H9 (cell line): ENCODE data around the gene EVC. TPM values are rescaled to one million over a fixed set of nuclear protein-coding genes. Genes with fewer than 3 reads are reported as not detected.

ENCODE experiments used
- DNase-seq: peaks from one replicate; pipeline ENCODE4 v3.0.0-alpha.2; 2017
- H2AFZ ChIP-seq: one replicate; pipeline ENCODE4 v1.6.1; 2013; ENCODE audit warnings: mild to moderate bottlenecking, low read length, control low read depth, moderate library complexity
- H2AK5ac ChIP-seq: 2 replicates; pipeline ENCODE4 v1.6.1; 2013; ENCODE audit warnings: low read length, control low read depth, mixed read lengths; ENCODE audit not compliant: insufficient read length
- H2BK120ac ChIP-seq: one replicate; pipeline ENCODE4 v1.6.1; 2013; ENCODE audit warnings: low read depth, mild to moderate bottlenecking, low read length, control low read depth, inconsistent platforms; ENCODE audit not compliant: poor library complexity, severe bottlenecking
- H2BK12ac ChIP-seq: 2 replicates; pipeline ENCODE4 v1.6.1; 2013; ENCODE audit warnings: low read length, control low read depth, mixed read lengths, low read depth; ENCODE audit not compliant: insufficient read length
- H2BK15ac ChIP-seq: 2 replicates; pipeline ENCODE4 v1.6.1; 2013; ENCODE audit warnings: low read depth, low read length, control low read depth
- H2BK20ac ChIP-seq: one replicate; pipeline ENCODE4 v1.6.1; 2013; ENCODE audit warnings: low read depth, mild to moderate bottlenecking, low read length, control low read depth, inconsistent platforms; ENCODE audit not compliant: poor library complexity, severe bottlenecking
- H2BK5ac ChIP-seq: 2 replicates; pipeline ENCODE4 v1.6.1; 2013; ENCODE audit warnings: low read length, control low read depth, mixed read lengths; ENCODE audit not compliant: insufficient read length
- H3K14ac ChIP-seq: 2 replicates; pipeline ENCODE4 v1.6.1; 2013; ENCODE audit warnings: low read length, control low read depth; ENCODE audit not compliant: insufficient read depth
- H3K18ac ChIP-seq: 2 replicates; pipeline ENCODE4 v1.6.1; 2013; ENCODE audit warnings: low read depth, mild to moderate bottlenecking, mixed read lengths, low read length, control low read depth; ENCODE audit not compliant: insufficient read length
- H3K23ac ChIP-seq: 2 replicates; pipeline ENCODE4 v1.6.1; 2013; ENCODE audit warnings: low read length, control low read depth, mixed read lengths, low read depth; ENCODE audit not compliant: insufficient read length
- H3K23me2 ChIP-seq: 2 replicates; pipeline ENCODE4 v1.6.1; 2013; ENCODE audit warnings: low read depth, mild to moderate bottlenecking, mixed read lengths, low read length, control low read depth; ENCODE audit not compliant: insufficient read length, poor library complexity, severe bottlenecking
- H3K27ac ChIP-seq: 2 replicates; pipeline ENCODE4 v1.5.1; 2013; ENCODE audit warnings: low read length, control low read depth, mixed read lengths, low read depth; ENCODE audit not compliant: insufficient read length
- H3K27me3 ChIP-seq: 2 replicates; pipeline ENCODE4 v1.6.1; 2013; ENCODE audit warnings: low read length, control low read depth, inconsistent platforms; ENCODE audit not compliant: insufficient read depth
- H3K4ac ChIP-seq: 2 replicates; pipeline ENCODE4 v1.6.1; 2013; ENCODE audit warnings: low read depth, mild to moderate bottlenecking, control low read depth, inconsistent platforms, low read length, moderate library complexity
- H3K4me1 ChIP-seq: 2 replicates; pipeline ENCODE4 v1.6.1; 2013; ENCODE audit warnings: low read length, control low read depth, inconsistent platforms; ENCODE audit not compliant: insufficient read depth
- H3K4me2 ChIP-seq: 2 replicates; pipeline ENCODE4 v1.6.1; 2013; ENCODE audit warnings: low read length, control low read depth, mixed read lengths; ENCODE audit not compliant: insufficient read length, insufficient read depth
- H3K56ac ChIP-seq: 2 replicates; pipeline ENCODE4 v1.6.1; 2013; ENCODE audit warnings: low read depth, mild to moderate bottlenecking, mixed read lengths, low read length, control low read depth; ENCODE audit not compliant: insufficient read length
- H3K79me1 ChIP-seq: 2 replicates; pipeline ENCODE4 v1.6.1; 2013; ENCODE audit warnings: low read depth, mild to moderate bottlenecking, moderate library complexity, low read length, control low read depth, inconsistent platforms; ENCODE audit not compliant: insufficient read depth, poor library complexity, severe bottlenecking
- H3K79me2 ChIP-seq: 2 replicates; pipeline ENCODE4 v1.6.1; 2013; ENCODE audit warnings: low read length, control low read depth, inconsistent platforms; ENCODE audit not compliant: insufficient read depth
- H3K9ac ChIP-seq: 2 replicates; pipeline ENCODE4 v1.6.1; 2013; ENCODE audit warnings: low read length, control low read depth, mixed read lengths; ENCODE audit not compliant: insufficient read length; ENCODE audit errors: extremely low read depth
- H3K9me3 ChIP-seq: one replicate; pipeline ENCODE4 v1.6.1; 2013; ENCODE audit warnings: low read depth, low read length, inconsistent platforms; ENCODE audit not compliant: control insufficient read depth
- H3T11ph ChIP-seq: one replicate; pipeline ENCODE4 v1.6.1; 2013; ENCODE audit warnings: mild to moderate bottlenecking, low read length, control low read depth, inconsistent platforms
- H4K20me1 ChIP-seq: one replicate; pipeline ENCODE4 v1.6.1; 2013; ENCODE audit not compliant: control insufficient read depth, insufficient read length, insufficient read depth
- H4K5ac ChIP-seq: 2 replicates; pipeline ENCODE4 v1.6.1; 2013; ENCODE audit warnings: low read depth, mild to moderate bottlenecking, mixed read lengths, low read length, control low read depth; ENCODE audit not compliant: insufficient read length
- H4K8ac ChIP-seq: replicated peaks from 2 replicates; pipeline ENCODE4 v1.6.1; 2013; ENCODE audit warnings: low read length, control low read depth, mixed read lengths, low read depth; ENCODE audit not compliant: insufficient read length
- H4K91ac ChIP-seq: 2 replicates; pipeline ENCODE4 v1.6.1; 2013; ENCODE audit warnings: low read depth, mild to moderate bottlenecking, moderate library complexity, mixed read lengths, low read length, control low read depth; ENCODE audit not compliant: insufficient read length
- H3K27ac Mint-ChIP-seq, 3 experiments: 2 replicates in 2 of 3; 3 replicates in 1 of 3; pipeline ENCODE4 v1.8.0; 2020 to 2021; ENCODE audit warnings: mixed read lengths in 3 of 3, mild to moderate bottlenecking in 1 of 3, moderate library complexity in 1 of 3
- H3K27me3 Mint-ChIP-seq: 2 replicates; pipeline ENCODE4 v1.8.0; 2021; ENCODE audit warnings: low read depth, mild to moderate bottlenecking, moderate library complexity, mixed read lengths
- H3K36me3 Mint-ChIP-seq, 3 experiments: 2 replicates in 2 of 3; 3 replicates in 1 of 3; pipeline ENCODE4 v1.8.0; 2020 to 2021; ENCODE audit warnings: low read depth in 3 of 3, mixed read lengths in 3 of 3; ENCODE audit not compliant: insufficient read depth in 1 of 3
- H3K4me1 Mint-ChIP-seq, 2 experiments: 2 replicates each; pipeline ENCODE4 v1.8.0; 2020; ENCODE audit warnings: mixed read lengths in 2 of 2
- H3K4me3 Mint-ChIP-seq, 2 experiments: 2 replicates in 1 of 2; 3 replicates in 1 of 2; pipeline ENCODE4 v1.8.0; 2020 to 2021; ENCODE audit warnings: mild to moderate bottlenecking in 2 of 2, mixed read lengths in 2 of 2, moderate library complexity in 1 of 2
- H3K9me3 Mint-ChIP-seq, 2 experiments: 2 replicates in 1 of 2; 3 replicates in 1 of 2; pipeline ENCODE4 v1.8.0; 2020; ENCODE audit warnings: mild to moderate bottlenecking in 2 of 2, mixed read lengths in 2 of 2, moderate library complexity in 1 of 2
- WGBS: extraction: QIAGEN DNeasy Blood & Tissue Kit; methylation state at CpG from one replicate; pipeline ENCODE4 v1.1.7; 2013; ENCODE audit warnings: missing lambda C conversion rate, low lambda C conversion rate, mixed read lengths; ENCODE audit not compliant: insufficient read length; ENCODE audit errors: extremely low coverage; 5-methylcytosine and 5-hydroxymethylcytosine counted together
- total RNA-seq: library from RNA; stranded (reverse); gene quantifications from 2 replicates; pipeline ENCODE4 v1.2.1, GENCODE V29; 2021
- TF ChIP-seq, protein P1 (sequence below): fragments of 200-600 bp; sonication (generic); conservative IDR thresholded peaks from 3 replicates; pipeline ENCODE4 v1.8.0; 2021; ENCODE audit warnings: antibody characterized with exemption, mild to moderate bottlenecking

Gene EVC
- total RNA-seq, 1 experiment from 2014 or later = 10.1 TPM

DNA sequence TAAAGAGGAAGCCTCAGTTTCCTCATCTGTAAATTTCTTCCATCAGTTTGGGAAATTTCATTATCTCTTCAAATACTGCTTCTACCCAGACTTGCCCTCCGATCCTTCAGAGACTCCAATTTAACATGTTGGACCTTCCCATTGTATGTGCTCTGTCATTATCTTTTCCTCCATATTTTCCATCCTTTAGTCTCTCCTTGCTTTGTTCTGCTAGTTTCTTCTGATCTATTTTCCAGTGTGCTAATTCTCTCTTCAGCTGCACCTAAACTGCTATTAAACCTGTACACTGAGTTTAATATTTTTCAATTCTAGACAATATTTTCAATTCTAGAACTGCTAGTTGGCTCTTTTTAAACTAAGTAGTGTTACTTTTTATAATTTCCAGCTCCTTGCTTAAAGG, 65.5 kb downstream of the EVC start:
- Histone ChIP-seq H2AFZ (no peak overlapping the region), H3K4me1 (peaks cover 6% of the 10 kb centered on the region; the same call in 1 of the 2 replicates), H2AK5ac (no peak overlapping the region), H3K14ac (no peak overlapping the region), H4K20me1 (no peaks in the 10 kb centered on the region), H3K27ac (no peak overlapping the region), H4K91ac (no peak overlapping the region), H3K9ac (no peak overlapping the region), H2BK20ac (no peak overlapping the region), H2BK15ac (no peak overlapping the region), H4K8ac (no peak overlapping the region), H4K5ac (no peak overlapping the region), H2BK5ac (no peak overlapping the region), H3K56ac (no peak overlapping the region), H3K9me3 (peaks cover 8% of the 10 kb centered on the region), H3K27me3 (no peaks in the 10 kb centered on the region), H3T11ph (no peak overlapping the region), H3K4me2 (no peak overlapping the region), H3K18ac (no peak overlapping the region), H2BK12ac (no peak overlapping the region), H3K23me2 (no peaks in the 10 kb centered on the region), H2BK120ac (no peak overlapping the region), H3K23ac (no peak overlapping the region), H3K79me1 (no peaks in the 10 kb centered on the region), H3K79me2 (no peaks in the 10 kb centered on the region), H3K4ac (no peak overlapping the region)
- Mint-ChIP-seq H3K4me3 (no peak overlapping the region), H3K9me3 (peaks cover 21 to 22% of the 10 kb centered on the region in 2 experiments), H3K4me1 (peaks cover 21% of the 10 kb centered on the region in 2 experiments), H3K36me3 (peaks cover 35 to 40% (median 37%) of the 10 kb centered on the region in 3 experiments), H3K27ac (no peak overlapping the region), H3K27me3 (no peaks in the 10 kb centered on the region)
- DNase-seq = no peak
- TF ChIP-seq, protein P1, sequence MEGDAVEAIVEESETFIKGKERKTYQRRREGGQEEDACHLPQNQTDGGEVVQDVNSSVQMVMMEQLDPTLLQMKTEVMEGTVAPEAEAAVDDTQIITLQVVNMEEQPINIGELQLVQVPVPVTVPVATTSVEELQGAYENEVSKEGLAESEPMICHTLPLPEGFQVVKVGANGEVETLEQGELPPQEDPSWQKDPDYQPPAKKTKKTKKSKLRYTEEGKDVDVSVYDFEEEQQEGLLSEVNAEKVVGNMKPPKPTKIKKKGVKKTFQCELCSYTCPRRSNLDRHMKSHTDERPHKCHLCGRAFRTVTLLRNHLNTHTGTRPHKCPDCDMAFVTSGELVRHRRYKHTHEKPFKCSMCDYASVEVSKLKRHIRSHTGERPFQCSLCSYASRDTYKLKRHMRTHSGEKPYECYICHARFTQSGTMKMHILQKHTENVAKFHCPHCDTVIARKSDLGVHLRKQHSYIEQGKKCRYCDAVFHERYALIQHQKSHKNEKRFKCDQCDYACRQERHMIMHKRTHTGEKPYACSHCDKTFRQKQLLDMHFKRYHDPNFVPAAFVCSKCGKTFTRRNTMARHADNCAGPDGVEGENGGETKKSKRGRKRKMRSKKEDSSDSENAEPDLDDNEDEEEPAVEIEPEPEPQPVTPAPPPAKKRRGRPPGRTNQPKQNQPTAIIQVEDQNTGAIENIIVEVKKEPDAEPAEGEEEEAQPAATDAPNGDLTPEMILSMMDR = no peak
- WGBS = no CpG with 5 or more reads among the region's 1 CpG
